Inflammatory macrophage treated with lipopolysaccharide for 1 hour (primary cell): Measurements from ENCODE around the gene COQ3.

Experiments
- DNase-seq, 2 donors: peaks; one replicate each; pipeline ENCODE4 v3.0.0-alpha.2; 2020 to 2022

The COQ3 gene

DNA sequence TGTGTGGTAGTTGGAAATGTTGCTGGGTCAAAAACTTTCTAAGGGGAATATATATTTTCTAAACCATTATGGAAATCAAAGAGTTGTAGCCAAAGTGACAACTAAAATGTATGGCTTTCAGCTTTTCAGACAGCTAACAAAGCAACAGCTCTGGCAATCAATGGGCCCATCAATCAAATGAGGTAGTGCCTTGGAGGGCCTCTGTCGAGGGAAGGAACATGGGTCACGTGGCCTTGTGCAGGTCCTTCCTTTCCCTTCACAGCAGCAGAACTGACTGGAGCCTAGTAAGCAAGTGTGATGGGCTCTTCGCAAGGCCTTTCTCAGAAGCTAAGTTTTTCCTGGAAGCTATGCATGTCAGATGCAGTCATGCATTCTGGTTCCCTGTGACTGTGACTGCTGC, 62.5 kb downstream of the COQ3 start:
- DNase-seq, result no peak

GRCh38 chr6:99330159-99330558, 63.8 kb downstream of the COQ3 start:
- DNase-seq, result peak; percentile 78 to 87

GRCh38 chr6:99324996-99325395, 69.0 kb downstream of the COQ3 start:
- no peak for DNase-seq
